ENCODE results near the gene ANGPTL8. TPM values are rescaled to one million over a fixed set of nuclear protein-coding genes. Genes with fewer than 3 reads are reported as not detected.

The ANGPTL8 gene
- total RNA-seq, 3 donors from 2014 or later: not detected

DNA sequence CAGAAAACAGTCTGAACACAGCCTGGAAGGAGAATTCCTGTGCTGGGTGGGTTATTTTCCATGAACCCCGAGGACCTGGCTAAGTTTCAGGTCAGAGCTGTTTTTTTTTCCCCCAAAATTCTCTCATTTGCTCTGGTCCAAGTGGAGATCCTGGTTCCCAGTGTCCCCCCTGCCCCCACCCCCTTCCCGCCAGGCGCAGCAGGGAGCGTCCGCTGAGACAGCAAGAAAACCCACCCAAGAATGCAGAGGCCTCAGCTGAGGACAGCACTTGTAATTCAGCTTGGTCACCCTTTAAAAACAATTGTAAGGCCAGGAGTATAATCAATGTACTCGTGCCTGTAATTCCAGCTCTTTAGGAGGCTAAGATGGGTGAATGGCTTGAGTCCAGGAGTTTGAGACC lies 45.1 kb downstream of the ANGPTL8 start:
- intact Hi-C loops (cut with DNase I, micrococcal nuclease): no loop called here
- DNase-seq: no peak
- ATAC-seq: no peak

DNA sequence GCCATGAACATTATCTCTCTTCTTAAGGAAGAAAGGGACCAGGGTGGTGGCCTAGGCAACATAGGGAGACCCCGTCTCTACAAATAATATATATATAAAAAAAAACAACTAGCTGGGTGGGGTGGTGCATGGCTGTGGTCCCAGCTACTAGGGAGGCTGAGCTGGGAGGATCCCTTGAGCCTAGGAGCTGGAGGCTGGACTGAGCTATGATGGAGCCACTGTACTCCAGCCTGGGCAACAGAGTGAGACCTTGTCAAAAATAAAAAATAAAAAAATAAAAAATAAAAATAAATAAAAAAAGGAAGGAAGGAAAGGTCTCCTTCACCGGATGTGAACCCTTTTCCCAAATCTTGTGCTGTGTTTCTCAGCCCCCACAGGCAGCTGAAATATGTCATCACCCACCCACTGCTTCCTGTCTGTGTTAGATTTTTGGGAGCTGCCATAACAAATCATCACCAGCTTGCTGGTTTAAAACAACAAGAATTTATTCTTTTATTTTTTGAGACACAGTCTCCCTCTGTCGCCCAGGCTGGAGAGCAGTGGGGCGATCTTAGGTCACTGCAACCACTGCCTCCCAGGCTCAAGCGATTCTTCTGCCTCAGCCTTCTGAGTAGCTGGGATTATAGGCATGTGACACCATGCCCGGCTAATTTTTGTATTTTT lies 47.0 kb downstream of the ANGPTL8 start:
- DNase-seq: no peak
- no peaks in the 10 kb centered on the region for H3K36me3 ChIP-seq (ENCODE audit: low read depth)

More for the DNA sequence above, 45.1 kb downstream of the ANGPTL8 start:
- no peaks in the 10 kb centered on the region for H3K36me3 ChIP-seq (ENCODE audit: low read depth)
- H3K4me1 ChIP-seq (ENCODE audit: low read depth): no peaks in the 10 kb centered on the region
- H3K4me3 ChIP-seq: no peak overlapping the region
- no peaks in the 10 kb centered on the region for H3K9me3 ChIP-seq
- TF ChIP-seq, protein P1, sequence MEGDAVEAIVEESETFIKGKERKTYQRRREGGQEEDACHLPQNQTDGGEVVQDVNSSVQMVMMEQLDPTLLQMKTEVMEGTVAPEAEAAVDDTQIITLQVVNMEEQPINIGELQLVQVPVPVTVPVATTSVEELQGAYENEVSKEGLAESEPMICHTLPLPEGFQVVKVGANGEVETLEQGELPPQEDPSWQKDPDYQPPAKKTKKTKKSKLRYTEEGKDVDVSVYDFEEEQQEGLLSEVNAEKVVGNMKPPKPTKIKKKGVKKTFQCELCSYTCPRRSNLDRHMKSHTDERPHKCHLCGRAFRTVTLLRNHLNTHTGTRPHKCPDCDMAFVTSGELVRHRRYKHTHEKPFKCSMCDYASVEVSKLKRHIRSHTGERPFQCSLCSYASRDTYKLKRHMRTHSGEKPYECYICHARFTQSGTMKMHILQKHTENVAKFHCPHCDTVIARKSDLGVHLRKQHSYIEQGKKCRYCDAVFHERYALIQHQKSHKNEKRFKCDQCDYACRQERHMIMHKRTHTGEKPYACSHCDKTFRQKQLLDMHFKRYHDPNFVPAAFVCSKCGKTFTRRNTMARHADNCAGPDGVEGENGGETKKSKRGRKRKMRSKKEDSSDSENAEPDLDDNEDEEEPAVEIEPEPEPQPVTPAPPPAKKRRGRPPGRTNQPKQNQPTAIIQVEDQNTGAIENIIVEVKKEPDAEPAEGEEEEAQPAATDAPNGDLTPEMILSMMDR (IDR thresholded peaks at IDR 0.05): no peak

DNA sequence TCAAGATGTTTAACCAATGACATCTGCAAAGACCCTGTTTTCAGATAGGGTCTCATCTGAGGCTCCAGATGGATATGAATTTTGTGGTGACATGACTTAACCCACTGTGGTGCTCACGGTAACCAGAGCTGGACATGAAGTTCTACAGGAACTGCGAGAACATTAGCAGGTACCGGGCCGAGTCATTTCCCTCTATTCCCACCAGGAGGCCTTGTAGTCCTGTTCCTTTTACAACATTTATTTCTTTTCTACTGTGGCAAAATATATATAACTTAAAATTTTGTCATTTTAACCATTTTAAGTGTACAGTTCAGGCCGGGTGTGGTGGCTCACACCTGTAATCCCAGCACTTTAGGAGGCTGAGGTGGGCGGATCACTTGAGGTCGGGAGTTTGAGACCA lies 48.9 kb downstream of the ANGPTL8 start:
- no peaks in the 10 kb centered on the region for H3K36me3 ChIP-seq (ENCODE audit: low read depth)
- H3K9me3 ChIP-seq: no peaks in the 10 kb centered on the region
- TF ChIP-seq, protein P1 (IDR thresholded peaks at IDR 0.05): no peak
- no peak overlapping the region for H3K4me3 ChIP-seq
- DNase-seq (no peak), ATAC-seq (no peak)
- intact Hi-C loops (cut with DNase I, micrococcal nuclease): no loop called here
- H3K4me1 ChIP-seq (ENCODE audit: low read depth): no peaks in the 10 kb centered on the region

More for the DNA sequence above, 47.0 kb downstream of the ANGPTL8 start:
- H3K4me1 ChIP-seq (ENCODE audit: low read depth): no peaks in the 10 kb centered on the region
- TF ChIP-seq, protein P1 (IDR thresholded peaks at IDR 0.05): no peak
- H3K4me3 ChIP-seq: no peak overlapping the region
- intact Hi-C loops (cut with DNase I, micrococcal nuclease): no loop called here
- no peaks in the 10 kb centered on the region for H3K9me3 ChIP-seq
- ATAC-seq: no peak

DNA sequence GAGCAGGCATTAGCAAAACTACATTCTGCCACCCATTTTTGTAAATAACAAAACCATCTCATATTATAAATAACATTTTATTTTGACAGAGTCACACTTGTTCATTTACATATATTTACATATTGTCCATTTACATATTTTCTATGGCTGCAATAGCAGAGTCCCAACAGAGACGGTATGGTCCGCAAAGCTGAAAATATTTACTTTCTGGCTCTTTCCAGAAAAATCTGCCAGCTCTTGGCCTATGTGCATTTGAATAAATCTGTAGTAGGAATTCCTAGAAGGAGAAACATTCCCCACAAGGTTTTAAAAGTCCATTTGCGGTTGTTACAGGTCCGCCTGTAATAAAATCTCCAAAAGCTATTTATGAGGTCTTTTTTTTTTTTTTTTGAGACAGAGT lies 50.8 kb downstream of the ANGPTL8 start:
- Histone ChIP-seq H3K36me3 (ENCODE audit: low read depth) (no peaks in the 10 kb centered on the region), H3K4me3 (no peak overlapping the region), H3K9me3 (no peaks in the 10 kb centered on the region), H3K4me1 (ENCODE audit: low read depth) (peaks cover 6% of the 10 kb centered on the region)
- DNase-seq (no peak), ATAC-seq (no peak)
- TF ChIP-seq, protein P1 (IDR thresholded peaks at IDR 0.05): no peak
- intact Hi-C loops (cut with DNase I, micrococcal nuclease): loop anchor here in 1 of 2 donors (10.0 kb wide), 1 partner anchor 155 kb away; no protein-coding TSS in a partner anchor

DNA sequence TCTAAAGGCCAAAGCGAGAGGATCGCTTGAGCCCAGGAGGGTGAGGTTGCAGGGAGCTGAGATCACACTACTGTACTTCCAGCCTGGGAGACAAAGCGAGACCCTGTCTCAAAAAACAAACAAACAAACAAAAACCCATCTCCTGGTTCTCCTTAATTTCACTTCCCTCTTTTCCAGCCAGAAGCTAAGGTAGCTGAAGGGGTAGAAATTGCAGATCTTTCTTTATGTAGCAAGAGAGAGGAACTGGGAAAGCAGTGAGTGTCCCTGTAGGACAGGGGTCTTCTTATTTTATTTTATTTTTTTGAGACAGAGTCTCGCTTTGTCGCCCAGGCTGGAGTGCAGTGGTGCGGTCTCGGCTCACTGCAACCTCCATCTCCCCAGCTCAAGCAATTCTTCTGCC lies 52.0 kb downstream of the ANGPTL8 start:
- H3K4me3 ChIP-seq: no peak overlapping the region
- TF ChIP-seq, protein P1 (IDR thresholded peaks at IDR 0.05): no peak
- ATAC-seq (no peak), DNase-seq (no peak)
- H3K9me3 ChIP-seq: no peaks in the 10 kb centered on the region
- intact Hi-C loops (cut with DNase I, micrococcal nuclease): loop anchor here in 1 of 2 donors (10.0 kb wide), 1 partner anchor 153 kb away; no protein-coding TSS in a partner anchor
- peaks cover 6% of the 10 kb centered on the region for H3K4me1 ChIP-seq (ENCODE audit: low read depth)
- no peaks in the 10 kb centered on the region for H3K36me3 ChIP-seq (ENCODE audit: low read depth)

Other genes with a start within 250 kb of the ANGPTL8 start
- 100 to 1,000 TPM in 2 of 3 donors, 10 to 100 TPM in 1; 83.9 to 147 (median 116) TPM for gene LDLR, start 150.2 kb upstream of the ANGPTL8 start, total RNA-seq
- gene SPC24, start 83.8 kb upstream of the ANGPTL8 start, total RNA-seq: 10 to 100 TPM in 1 of 3 donors, 1 to 10 TPM in 2; 2.8 to 15.8 (median 3.8) TPM
- 100 to 1,000 TPM in 1 of 3 donors, 10 to 100 TPM in 2; 28.0 to 562 (median 77.5) TPM for gene KANK2, start 42.1 kb upstream of the ANGPTL8 start, total RNA-seq
- gene DOCK6, start 22.9 kb downstream of the ANGPTL8 start, total RNA-seq: 10 to 100 TPM; 62.4 to 94.7 (median 62.8) TPM
- gene TSPAN16, start 56.5 kb downstream of the ANGPTL8 start, total RNA-seq: not detected
- gene RAB3D, start 100.0 kb downstream of the ANGPTL8 start, total RNA-seq: 10 to 100 TPM; 21.0 to 34.9 (median 33.9) TPM
- 10 to 100 TPM; 37.3 to 61.8 (median 55.7) TPM for gene TMEM205, start 106.6 kb downstream of the ANGPTL8 start, total RNA-seq
- gene CCDC159, start 106.9 kb downstream of the ANGPTL8 start, total RNA-seq: 10 to 100 TPM; 27.4 to 40.5 (median 38.8) TPM
- gene PLPPR2, start 115.8 kb downstream of the ANGPTL8 start, total RNA-seq: 10 to 100 TPM in 1 of 3 donors, 1 to 10 TPM in 2; 5.1 to 32.8 (median 7.4) TPM
- 1 to 10 TPM; 2.5 to 3.4 (median 3.3) TPM for gene SWSAP1, start 135.0 kb downstream of the ANGPTL8 start, total RNA-seq
- gene EPOR, start 144.7 kb downstream of the ANGPTL8 start, total RNA-seq: 1 to 10 TPM; 2.8 to 4.7 (median 3.6) TPM
- 10 to 100 TPM; 10.7 to 15.1 (median 11.0) TPM for gene RGL3, start 179.7 kb downstream of the ANGPTL8 start, total RNA-seq
- gene ODAD3, start 195.5 kb downstream of the ANGPTL8 start, total RNA-seq: under 1 TPM in 2 of 3 donors, not detected in 1; 0.14 to 0.28 TPM
- 100 to 1,000 TPM; 249 to 337 (median 302) TPM for gene PRKCSH, start 196.0 kb downstream of the ANGPTL8 start, total RNA-seq
- gene ELAVL3, start 241.4 kb downstream of the ANGPTL8 start, total RNA-seq: 1 to 10 TPM in 1 of 3 donors, under 1 TPM in 1, not detected in 1; 0.51 to 2.5 TPM

Measured in mucosa of descending colon (tissue), 3 donors.